H7 (cell line): ENCODE measurements around the gene LINC00632. TPM values are rescaled to one million over a fixed set of nuclear protein-coding genes. Genes with fewer than 3 reads are reported as not detected.
"Not testable (repeated sequence)": the region's sequence is repeated elsewhere in the genome, so short reads cannot be mapped to it uniquely, and the experiment has no call there.

Source experiments
- DNase-seq: peaks from one replicate; pipeline ENCODE4 v3.0.0; 2012
- H3K27me3 ChIP-seq: 2 replicates; pipeline ENCODE4 v1.6.0; 2011; ENCODE audit warnings: mild to moderate bottlenecking, low read length; ENCODE audit not compliant: control insufficient read depth, insufficient read depth
- H3K36me3 ChIP-seq: replicated peaks from 2 replicates; pipeline ENCODE4 v1.5.1; 2011; ENCODE audit warnings: low read length; ENCODE audit not compliant: control insufficient read depth, insufficient read depth
- H3K4me3 ChIP-seq: 2 replicates; pipeline ENCODE4 v1.5.1; 2011; ENCODE audit warnings: low read depth, mild to moderate bottlenecking, control low read depth, low read length, moderate library complexity; ENCODE audit not compliant: insufficient read depth
- total RNA-seq: library from RNA; depleted of rRNA; stranded (reverse); fragments of >200 nt; shearing (Covaris generic); gene quantifications from 2 replicates; pipeline ENCODE4 v1.2.3, GENCODE V29; 2014; rRNA removed

LINC00632 gene
- total RNA-seq = 11.5 and 17.9 TPM in 2 replicates

DNA sequence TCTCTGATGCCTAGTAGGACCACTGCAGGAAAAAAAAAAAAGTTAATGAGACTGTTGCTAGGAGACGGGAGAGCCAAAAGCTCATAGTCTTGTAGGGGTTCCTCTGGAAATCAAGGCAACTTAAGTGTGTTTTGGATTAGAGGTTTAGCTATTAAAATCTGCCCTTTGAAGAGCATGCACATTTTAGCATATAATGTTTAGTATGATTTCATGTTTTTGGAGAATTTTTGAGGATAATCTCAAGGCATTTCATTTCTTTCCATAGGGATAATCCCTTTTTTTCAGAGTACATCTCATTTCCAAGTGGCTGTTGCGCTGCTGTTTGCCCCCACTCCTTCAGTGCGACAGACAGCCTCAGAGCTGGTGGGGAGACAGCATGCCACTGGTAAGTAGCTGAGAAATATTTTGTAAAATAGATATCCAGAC lies at the start of gene LINC00632:
Gene LINC00632, plus strand, starts transcription at position 339 of the 426 bp plus-strand sequence.
- Histone ChIP-seq H3K4me3 (no peak within 1 kb of the TSS), H3K36me3 (no peaks in the 10 kb centered on the region), H3K27me3 (no peaks in the 10 kb centered on the region)
- peak; percentile 20 for DNase-seq

DNA sequence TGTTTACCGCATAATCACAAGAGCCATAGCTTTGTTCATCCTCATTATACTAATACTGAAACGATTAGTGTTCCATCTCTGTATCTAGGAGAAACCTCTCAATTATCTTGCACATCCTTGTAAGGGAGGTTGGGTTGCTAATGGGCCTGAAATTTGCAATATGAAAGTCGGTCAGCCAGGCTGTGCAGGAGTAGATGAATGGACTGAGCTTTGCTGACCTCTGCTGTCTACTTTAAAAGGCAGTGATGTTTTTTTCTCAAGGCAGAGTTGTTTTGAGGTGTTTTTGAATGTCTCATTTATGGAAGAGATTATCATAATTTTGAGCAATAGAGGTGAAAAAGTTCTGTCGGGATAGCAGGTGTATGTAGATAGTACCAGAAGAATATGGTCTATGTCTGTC lies 47.9 kb upstream of the LINC00632 start:
- DNase-seq = no peak
- H3K4me3 ChIP-seq = no peak overlapping the region
- no peaks in the 10 kb centered on the region for H3K27me3 ChIP-seq

DNA sequence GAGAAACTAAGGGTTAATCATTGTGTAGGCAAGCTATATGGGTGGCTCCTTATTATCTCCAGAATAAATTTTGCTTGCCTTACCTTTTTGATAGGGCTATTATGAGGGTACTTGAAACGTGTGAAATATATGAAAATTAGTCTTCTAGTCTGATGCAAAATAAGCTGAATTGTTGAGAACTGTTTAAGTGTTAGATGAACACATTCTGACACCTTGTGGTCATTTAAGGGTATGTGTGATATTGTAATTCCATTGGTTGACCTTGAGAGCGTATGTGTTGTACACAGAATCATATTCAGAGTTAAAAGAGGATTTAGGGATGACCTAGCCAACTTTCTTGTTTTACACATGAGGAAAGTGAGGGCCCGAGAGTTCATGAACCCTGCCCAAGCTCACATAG lies 44.6 kb upstream of the LINC00632 start:
- no peaks in the 10 kb centered on the region for H3K27me3 ChIP-seq
- H3K4me3 ChIP-seq = no peak overlapping the region
- no peak for DNase-seq
- no peaks in the 10 kb centered on the region for H3K36me3 ChIP-seq

More for the DNA sequence above, 47.9 kb upstream of the LINC00632 start:
- no peaks in the 10 kb centered on the region for H3K36me3 ChIP-seq

DNA sequence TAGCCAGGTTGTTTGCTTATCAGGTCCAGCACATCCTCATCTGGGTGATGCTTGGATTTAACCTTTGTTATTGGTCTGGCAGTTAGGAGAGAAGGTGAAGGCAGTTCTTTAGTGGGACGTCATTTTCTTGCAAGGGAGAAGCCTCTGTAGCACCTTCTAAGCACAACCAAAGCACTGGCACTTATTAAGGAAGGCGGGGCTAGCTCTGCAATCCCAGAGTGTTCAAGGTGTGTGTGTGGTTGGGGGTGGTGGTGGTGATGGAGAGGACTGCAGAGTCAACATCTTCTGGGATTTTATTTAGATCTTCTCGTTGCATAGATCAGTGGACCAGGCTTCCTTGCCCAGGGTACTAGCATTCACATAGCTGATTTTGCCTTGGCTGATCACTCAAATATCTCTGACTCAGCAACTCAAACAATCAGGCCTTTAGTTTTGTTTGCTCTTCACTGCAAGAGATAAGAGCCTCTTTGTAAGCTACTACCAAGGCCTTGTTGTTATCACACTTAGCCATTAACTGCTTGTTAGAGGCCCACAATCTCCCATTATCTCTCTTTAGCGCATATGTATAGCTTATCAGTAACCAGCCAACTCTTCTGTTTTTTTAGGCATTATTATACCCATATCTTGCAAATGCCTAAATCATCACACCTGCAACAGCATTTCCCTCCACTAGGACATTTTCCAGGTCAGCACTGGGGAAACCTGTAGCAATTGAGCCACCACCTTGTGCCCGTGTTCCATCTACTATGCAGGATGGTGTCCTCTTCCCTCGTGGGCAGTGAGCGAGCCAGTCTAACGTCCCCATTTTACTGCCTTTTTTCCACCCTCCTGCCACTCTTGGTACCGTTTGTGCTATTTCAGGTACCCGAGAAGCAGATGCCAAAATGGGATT lies 36.5 kb upstream of the LINC00632 start:
- DNase-seq = no peak
- Histone ChIP-seq H3K27me3 (no peaks in the 10 kb centered on the region; the same call in 1 of the 2 replicates), H3K4me3 (no peak overlapping the region), H3K36me3 (no peaks in the 10 kb centered on the region)

DNA sequence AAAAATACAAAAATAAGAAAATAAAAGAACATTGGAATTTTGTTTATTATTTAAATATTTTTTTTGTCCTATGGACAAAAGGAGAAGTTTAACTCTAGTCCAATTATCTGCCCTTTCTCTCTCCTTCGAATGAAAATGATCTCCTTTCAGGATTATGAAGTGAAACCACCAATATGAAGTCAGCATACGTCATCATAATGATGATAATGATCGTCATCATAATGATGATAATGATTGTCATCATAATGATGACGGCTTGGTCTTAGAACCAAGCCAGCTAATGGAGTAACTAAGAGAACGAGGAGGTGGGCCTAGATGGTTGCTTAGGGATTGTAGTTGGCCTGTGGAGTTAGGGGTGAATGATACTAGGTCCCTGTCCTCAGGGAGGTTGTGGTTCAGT lies 21.9 kb upstream of the LINC00632 start:
- no peaks in the 10 kb centered on the region for H3K27me3 ChIP-seq
- H3K4me3 ChIP-seq = no peak overlapping the region
- no peak for DNase-seq
- H3K36me3 ChIP-seq = no peaks in the 10 kb centered on the region; the same call in 1 of the 2 replicates

DNA sequence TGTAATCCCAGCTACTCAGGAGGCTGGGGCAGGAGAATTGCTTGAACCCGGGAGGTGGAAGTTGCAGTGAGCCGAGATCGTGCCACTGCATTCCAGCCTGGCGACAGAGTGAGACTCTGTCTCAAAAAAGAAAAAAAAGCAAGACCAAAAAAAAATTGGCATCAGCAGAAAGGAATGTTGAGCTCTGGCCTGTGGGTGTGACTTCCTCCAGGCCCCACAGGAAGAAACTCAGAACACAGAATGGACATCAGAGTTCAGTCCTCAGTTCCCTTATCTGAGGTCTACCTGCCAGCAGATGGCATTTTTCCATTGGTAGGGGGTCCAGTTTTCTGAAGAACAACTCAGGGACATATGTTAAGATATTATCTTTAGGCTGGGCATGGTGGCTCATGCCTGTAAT lies 18.0 kb upstream of the LINC00632 start:
- H3K27me3 ChIP-seq, H3K36me3 ChIP-seq, H3K4me3 ChIP-seq, DNase-seq: not testable (repeated sequence)

DNA sequence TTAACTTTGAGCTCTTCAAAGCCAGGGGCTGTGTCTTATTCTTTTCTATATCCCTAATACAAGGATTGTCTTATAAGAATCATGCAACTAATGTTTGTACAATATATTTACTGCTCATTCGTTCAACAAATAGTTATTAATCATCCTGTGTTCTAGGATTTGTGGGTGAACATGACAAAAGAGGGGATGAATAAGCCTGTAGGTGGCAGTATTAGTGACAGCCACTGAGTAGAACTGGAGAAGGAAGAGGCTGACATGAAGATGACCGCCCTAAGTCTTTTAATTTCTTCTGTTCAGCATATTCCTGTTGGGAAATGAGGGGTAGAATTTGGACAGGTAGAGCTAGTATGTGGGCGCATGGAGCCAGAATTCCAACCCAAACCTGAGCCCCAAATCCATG lies 11.9 kb upstream of the LINC00632 start:
- H3K4me3 ChIP-seq = no peak overlapping the region
- DNase-seq = peak; percentile 10

DNA sequence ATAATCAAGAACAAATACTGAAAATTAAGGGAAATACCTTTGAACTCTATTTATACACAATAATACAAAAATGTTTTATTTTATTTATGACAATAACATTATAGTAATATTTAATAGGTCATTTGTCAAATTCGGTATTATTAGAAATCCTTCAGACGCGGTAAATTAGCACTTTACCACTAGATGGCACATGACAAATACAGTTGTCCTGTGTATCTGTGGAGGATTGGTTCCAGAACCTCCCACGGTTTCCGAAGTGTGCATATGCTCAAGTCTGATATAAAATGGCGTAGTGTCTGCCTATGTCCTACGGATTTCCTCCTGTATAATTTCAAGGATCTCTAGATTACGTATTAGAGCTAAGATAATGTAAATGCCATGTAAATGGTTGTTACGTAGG lies 8.1 kb upstream of the LINC00632 start:
- DNase-seq = no peak
- Histone ChIP-seq H3K4me3 (no peak overlapping the region), H3K27me3 (no peaks in the 10 kb centered on the region), H3K36me3 (no peaks in the 10 kb centered on the region)

More for the DNA sequence above, 11.9 kb upstream of the LINC00632 start:
- no peaks in the 10 kb centered on the region for H3K36me3 ChIP-seq
- no peaks in the 10 kb centered on the region for H3K27me3 ChIP-seq

DNA sequence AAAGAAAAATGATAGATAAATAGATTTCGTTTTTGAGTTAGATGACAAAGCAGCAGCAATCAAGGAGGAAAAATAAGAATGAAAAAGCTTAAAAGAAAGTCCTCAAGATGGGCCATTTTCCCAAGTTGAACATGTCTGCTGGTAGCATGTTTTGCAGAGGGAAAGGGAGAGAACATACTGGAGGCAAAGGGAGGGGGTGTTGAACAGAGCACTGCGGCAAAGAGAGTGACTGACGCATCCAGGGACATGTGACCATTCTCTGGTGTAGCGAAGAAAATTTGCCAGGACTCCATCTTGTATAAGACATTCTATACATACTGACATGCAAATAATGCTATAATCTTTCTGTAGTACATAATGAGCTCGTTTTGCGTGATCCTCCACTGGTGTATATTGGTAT lies 1.2 kb downstream of the LINC00632 start:
- H3K4me3 ChIP-seq = no peak overlapping the region
- no peak for DNase-seq
- no peaks in the 10 kb centered on the region for H3K27me3 ChIP-seq
- no peaks in the 10 kb centered on the region for H3K36me3 ChIP-seq

DNA sequence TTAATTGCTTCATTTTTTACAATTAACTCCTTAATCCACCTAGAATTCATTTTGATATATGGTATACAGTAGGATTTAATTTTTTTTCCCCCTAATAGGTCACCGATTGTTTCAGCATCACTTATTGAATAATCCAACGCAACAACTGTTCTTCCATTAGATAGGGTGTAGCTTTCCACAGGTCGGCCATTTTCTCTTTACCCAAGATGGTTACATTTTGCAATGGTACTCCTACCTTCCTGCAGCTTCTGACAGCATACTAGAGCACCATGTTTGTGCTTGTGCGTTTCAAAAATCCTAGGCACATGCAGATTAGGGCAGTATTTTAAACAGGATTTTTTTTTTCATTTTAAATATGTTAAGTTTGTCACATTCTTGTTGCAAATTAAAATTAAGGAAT lies 2.3 kb downstream of the LINC00632 start:
- no peaks in the 10 kb centered on the region for H3K27me3 ChIP-seq
- H3K4me3 ChIP-seq = no peak overlapping the region
- DNase-seq = no peak

DNA sequence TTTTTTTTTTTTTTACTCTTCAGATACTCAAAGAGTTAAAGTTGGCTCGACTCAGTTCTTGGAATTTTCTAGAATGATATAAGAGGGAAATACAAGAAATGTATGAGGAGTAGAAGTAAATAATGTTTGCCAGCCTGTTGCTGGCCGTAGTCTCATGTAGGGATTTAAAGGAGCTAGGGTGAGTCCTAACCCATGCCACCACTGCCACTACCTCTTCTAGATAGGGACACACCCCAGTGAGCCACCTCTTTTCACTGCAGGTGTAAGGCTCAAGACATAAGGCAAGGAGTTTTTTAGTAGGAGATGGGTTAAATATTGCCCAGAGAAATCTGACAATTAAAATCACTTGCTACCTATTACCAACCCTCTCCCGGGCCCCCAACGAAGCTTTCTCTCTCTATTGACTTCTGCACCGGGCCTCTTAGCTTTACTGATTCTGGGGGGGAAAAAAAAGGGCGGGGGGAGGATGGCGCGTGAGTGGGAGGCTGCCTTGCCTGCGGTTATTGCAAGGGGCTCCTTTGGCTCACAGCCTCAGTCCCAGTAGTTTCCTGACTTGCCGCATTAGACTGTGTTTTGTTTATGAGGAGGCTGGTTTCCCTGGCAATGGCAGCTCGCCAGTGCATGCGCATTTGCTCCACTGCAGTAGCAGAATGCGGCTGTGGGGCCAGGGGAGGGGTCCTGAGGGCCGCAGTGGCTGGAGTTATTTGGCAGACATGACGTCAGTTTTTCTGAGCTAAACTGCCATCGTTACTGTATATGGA lies 3.0 kb downstream of the LINC00632 start:
- H3K36me3 ChIP-seq = no peaks in the 10 kb centered on the region
- H3K4me3 ChIP-seq = peak overlapping the region; percentile 20
- H3K27me3 ChIP-seq = no peaks in the 10 kb centered on the region
- DNase-seq = peak; percentile 63

More for the DNA sequence above, 2.3 kb downstream of the LINC00632 start:
- H3K36me3 ChIP-seq = no peaks in the 10 kb centered on the region

DNA sequence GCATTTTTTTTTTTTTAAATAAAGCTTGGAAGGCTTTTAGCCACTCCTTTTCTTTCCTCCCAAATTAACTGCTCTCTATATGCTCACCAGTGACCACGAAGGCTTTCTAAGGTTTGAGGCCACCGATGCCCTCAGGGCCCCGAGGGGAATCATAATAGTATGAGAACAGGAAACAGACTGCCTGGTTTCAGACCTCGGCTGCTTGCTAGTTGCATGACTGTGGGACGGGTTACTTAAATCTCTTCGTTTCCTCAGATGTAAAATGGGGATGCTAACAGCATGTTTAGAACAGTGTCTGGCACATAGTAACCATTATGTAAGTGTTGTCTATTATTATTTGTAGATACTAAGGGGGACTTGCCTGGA lies 3.6 kb downstream of the LINC00632 start:
- Histone ChIP-seq H3K27me3 (no peaks in the 10 kb centered on the region), H3K36me3 (no peaks in the 10 kb centered on the region), H3K4me3 (peak overlapping the region; percentile 4; the same call in 1 of the 2 replicates)
- no peak for DNase-seq

DNA sequence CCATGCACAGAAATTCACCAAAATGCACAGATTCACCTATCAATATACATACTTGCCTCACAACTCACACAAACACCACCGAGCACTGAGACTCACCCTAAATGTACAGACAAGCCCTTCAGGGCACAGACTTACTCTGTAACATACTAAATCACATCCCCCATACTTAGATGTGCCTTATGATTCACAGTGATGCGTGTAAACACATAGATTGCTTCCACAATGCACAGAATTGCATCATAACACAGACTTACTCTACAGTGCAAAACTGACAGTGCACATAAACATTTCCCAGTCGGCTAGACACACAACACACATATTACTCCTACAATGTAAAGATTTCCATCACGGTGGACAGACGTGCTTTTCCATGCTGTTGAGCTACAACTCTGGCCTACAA lies 6.2 kb downstream of the LINC00632 start:
- no peak for DNase-seq
- H3K36me3 ChIP-seq = no peaks in the 10 kb centered on the region
- H3K4me3 ChIP-seq = no peak overlapping the region
- no peaks in the 10 kb centered on the region for H3K27me3 ChIP-seq

DNA sequence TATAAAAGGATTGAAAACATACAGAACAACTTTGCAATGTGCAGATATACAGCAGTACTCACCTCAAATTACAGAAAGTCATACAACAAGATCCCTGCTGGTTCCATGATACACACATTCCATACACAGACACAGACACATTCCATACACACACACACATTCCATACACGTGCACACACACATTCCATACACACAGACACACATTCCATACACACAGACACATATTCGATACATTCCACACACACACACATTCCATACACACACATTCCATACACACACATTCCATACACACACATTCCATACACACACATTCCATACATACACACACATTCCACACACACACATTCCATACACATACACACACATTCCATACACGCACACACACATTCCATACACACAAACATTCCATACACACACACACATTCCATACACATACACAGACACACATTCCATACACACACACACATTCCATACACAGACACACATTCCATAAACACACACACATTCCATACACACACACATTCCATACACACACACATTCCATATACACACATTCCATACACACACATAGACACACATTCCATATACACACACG lies 13.7 kb downstream of the LINC00632 start:
- H3K36me3 ChIP-seq = no peaks in the 10 kb centered on the region
- no peak for DNase-seq
- no peaks in the 10 kb centered on the region for H3K27me3 ChIP-seq
- H3K4me3 ChIP-seq = no peak overlapping the region
